ENCODE measurements around the gene SSRP1.
"Not testable (repeated sequence)": the region's sequence is repeated elsewhere in the genome, so short reads cannot be mapped to it uniquely, and the experiment has no call there.

Gene SSRP1

DNA sequence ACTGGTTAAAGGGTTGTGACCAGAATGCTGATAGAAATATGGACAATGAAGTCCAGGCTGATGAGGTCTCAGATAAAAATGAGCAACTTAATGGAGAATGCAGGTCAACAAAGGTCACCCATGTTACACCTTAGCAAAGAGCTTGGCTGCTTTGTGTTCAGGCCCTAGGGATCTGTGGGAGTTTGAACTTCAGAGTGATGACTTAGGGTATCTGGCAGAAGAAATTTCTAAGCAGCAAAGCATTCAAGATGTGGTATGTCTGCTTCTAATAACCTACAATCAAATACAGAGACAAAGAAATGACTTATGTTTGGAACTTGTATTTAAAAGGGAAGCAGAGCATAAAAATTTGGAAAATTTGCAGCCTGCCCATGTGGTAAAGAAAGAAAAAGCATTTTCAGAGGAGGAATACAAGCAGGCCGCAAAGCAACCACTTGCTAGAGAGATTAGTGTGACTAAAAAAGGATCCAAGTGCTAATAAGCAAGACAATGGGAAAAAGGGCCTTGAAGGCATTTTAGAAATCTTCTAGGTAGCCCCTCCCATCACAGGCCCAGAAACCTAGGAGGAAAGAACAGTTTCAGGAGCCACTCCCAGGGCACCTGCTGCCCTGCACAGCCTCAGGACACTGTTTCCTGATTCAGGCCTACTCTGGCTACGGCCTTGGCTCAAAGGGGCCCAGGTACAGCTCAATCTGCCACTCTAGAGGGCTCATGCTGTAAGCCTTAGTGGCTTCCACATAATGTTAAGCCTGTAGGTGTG, 52.3 kb downstream of the SSRP1 start:
- no peaks in the 10 kb centered on the region for H3K36me3 ChIP-seq
- no peak overlapping the region for H3K27ac ChIP-seq
- no peaks in the 10 kb centered on the region for H3K9me3 ChIP-seq (ENCODE audit: severe bottlenecking)
- no peak overlapping the region for H3K4me3 ChIP-seq (ENCODE audit: low read depth, low read length)
- TF ChIP-seq, protein P1, sequence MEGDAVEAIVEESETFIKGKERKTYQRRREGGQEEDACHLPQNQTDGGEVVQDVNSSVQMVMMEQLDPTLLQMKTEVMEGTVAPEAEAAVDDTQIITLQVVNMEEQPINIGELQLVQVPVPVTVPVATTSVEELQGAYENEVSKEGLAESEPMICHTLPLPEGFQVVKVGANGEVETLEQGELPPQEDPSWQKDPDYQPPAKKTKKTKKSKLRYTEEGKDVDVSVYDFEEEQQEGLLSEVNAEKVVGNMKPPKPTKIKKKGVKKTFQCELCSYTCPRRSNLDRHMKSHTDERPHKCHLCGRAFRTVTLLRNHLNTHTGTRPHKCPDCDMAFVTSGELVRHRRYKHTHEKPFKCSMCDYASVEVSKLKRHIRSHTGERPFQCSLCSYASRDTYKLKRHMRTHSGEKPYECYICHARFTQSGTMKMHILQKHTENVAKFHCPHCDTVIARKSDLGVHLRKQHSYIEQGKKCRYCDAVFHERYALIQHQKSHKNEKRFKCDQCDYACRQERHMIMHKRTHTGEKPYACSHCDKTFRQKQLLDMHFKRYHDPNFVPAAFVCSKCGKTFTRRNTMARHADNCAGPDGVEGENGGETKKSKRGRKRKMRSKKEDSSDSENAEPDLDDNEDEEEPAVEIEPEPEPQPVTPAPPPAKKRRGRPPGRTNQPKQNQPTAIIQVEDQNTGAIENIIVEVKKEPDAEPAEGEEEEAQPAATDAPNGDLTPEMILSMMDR (IDR thresholded peaks at IDR 0.05; ENCODE audit: low read depth, low read length), result no peak
- no peaks in the 10 kb centered on the region for H3K27me3 ChIP-seq (ENCODE audit: insufficient read depth, low read depth, severe bottlenecking)
- no peak for DNase-seq

DNA sequence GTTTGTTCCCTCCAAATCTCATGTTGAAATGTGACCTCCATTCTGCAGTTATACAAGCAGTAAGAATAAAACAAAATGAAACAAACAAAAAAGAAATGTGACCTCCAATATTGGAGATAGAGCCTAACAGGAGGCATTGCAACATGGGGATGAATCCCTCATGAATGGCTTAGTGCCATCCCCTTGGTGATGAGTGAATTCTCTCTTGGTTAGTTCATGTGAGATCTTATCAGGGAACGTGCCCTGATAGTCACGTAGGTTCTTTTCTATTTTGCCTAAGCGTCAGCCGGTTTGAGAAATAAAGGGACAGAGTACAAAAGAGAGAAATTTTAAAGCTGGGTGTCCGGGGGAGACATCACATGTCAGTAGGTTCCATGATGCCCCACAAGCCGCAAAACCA, 54.1 kb downstream of the SSRP1 start:
- not testable (repeated sequence) for H3K27me3 ChIP-seq (ENCODE audit: insufficient read depth, low read depth, severe bottlenecking); H3K36me3 ChIP-seq; H3K9me3 ChIP-seq (ENCODE audit: severe bottlenecking); H3K4me3 ChIP-seq (ENCODE audit: low read depth, low read length); DNase-seq; H3K27ac ChIP-seq

DNA sequence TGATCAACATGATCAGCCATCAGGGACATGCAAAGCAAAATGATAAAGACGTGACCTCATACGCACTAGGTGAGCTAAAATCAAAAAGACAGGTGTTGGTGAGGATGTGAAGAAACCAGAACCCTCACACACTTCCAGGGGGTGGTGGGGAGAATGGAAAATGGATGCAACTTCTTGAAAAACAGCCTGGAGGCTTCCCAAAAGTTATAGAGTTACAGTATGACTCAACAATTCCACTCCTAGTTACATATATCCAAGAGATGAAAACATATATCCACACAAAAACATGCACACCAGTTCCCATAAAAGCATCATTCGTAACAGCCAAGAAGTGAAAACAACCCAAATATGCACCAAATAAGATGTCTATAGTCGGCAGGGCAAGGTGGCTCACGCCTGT, 56.6 kb downstream of the SSRP1 start:
- TF ChIP-seq, protein P1 (IDR thresholded peaks at IDR 0.05; ENCODE audit: low read depth, low read length), result no peak
- no peak for DNase-seq
- Histone ChIP-seq H3K36me3 (no peaks in the 10 kb centered on the region), H3K27ac (no peak overlapping the region), H3K27me3 (ENCODE audit: insufficient read depth, low read depth, severe bottlenecking) (no peaks in the 10 kb centered on the region), H3K4me3 (ENCODE audit: low read depth, low read length) (no peak overlapping the region), H3K9me3 (ENCODE audit: severe bottlenecking) (no peaks in the 10 kb centered on the region)

DNA sequence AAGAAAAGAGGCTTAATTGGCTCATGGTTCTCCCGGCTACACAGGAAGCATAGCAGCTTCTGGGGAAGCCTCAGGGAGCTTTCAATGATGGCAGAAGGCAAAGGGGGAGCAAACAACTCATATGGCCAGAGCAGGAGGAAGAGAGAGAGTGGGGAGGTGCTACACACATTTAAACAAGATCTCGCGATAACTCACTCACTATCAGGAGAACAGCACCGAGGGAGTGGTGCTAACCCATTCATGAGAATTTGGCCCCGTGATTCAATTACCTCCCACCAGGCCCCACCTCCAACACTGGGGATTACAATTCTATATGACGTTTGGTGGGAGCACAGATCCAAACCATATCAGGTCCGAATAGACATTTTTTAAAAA, 57.0 kb downstream of the SSRP1 start:
- Histone ChIP-seq H3K27me3 (ENCODE audit: insufficient read depth, low read depth, severe bottlenecking) (no peaks in the 10 kb centered on the region), H3K4me3 (ENCODE audit: low read depth, low read length) (no peak overlapping the region), H3K9me3 (ENCODE audit: severe bottlenecking) (peaks cover under 1% of the 10 kb centered on the region), H3K27ac (no peak overlapping the region), H3K36me3 (no peaks in the 10 kb centered on the region)
- no peak for DNase-seq
- TF ChIP-seq, protein P1 (IDR thresholded peaks at IDR 0.05; ENCODE audit: low read depth, low read length), result no peak

DNA sequence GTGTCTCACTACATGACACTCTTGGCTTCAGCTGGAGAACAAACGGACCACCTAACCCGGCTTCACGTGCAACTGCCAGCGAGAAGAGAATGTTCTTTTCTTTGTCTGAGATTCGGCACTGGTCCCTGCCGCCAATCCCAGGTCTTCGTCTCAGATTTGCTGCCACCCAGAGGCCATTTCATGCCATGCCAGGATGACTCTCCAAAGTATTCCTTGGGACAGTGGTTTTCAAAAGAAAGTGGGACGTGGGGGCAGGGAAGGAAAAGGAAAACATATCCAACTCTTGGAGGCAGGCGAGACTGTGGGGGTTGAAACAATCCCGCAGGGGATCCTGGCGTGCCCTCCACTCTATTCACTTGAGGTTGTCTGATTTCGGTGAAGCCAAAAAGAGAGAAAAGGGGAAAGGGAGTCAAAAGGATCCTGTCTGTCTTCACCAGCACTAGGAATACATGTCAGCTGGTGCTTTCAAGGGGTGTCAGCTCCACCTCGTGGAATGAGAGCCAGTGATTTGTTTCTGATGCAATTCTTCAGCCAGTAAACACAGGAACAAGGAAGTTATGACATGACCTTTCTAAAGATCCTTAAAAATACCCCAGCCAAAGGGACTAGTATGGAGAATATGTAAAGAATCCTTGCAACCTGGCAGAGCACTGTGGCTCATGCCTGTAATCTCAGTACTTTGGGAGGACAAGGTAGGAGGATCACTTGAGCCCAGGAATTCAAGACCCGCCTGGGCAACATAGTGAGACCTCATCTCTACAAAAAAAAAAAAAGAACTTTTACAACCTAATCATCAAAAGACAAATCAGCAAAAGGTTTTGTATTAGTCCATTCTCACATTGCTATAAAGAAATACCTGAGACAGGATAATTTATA, 57.6 kb downstream of the SSRP1 start:
- no peaks in the 10 kb centered on the region for H3K27me3 ChIP-seq (ENCODE audit: insufficient read depth, low read depth, severe bottlenecking)
- peak overlapping the region; percentile 45 for H3K27ac ChIP-seq
- no peaks in the 10 kb centered on the region for H3K36me3 ChIP-seq
- peaks cover 5% of the 10 kb centered on the region for H3K9me3 ChIP-seq (ENCODE audit: severe bottlenecking)
- H3K4me3 ChIP-seq (ENCODE audit: low read depth, low read length), result peak overlapping the region; percentile 23
- TF ChIP-seq, protein P1 (IDR thresholded peaks at IDR 0.05; ENCODE audit: low read depth, low read length), result peak; percentile 75
- DNase-seq, result peak; percentile 81

DNA sequence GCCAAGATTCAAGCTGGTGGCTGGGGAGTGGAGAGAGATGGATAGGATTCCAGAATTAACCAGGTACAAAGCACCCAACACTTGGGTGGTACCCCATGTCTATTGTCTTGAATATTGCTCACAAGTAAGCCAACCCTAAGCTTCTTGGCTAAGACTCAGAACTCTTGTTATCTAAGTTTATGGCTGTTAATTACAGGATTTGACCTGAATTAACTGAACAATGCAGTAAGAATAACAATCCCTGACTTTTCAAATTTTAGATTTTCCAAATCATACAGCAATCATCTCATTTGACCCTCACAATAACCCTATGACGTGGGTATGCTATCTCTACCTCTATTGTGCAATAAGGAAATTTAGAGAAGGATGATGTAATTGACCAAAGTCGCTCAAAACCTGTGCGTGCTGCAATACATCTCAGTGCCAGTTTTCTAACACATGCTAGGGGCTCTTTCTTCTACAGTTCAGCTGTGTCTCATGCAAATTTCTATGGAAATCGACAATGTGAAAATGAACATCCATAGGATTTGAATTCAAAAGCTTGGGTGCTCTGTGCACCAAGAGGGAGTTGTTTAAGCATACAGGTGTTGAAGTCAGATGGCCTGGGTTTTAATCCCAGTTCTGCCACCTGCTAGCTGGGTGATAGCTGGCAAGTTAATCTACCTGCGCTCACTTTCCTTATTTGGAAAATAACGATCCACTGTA, 58.6 kb downstream of the SSRP1 start:
- H3K9me3 ChIP-seq (ENCODE audit: severe bottlenecking), result peaks cover 5% of the 10 kb centered on the region
- peak overlapping the region; percentile 45 for H3K27ac ChIP-seq
- no peaks in the 10 kb centered on the region for H3K36me3 ChIP-seq
- TF ChIP-seq, protein P1 (IDR thresholded peaks at IDR 0.05; ENCODE audit: low read depth, low read length), result no peak
- no peaks in the 10 kb centered on the region for H3K27me3 ChIP-seq (ENCODE audit: insufficient read depth, low read depth, severe bottlenecking)
- peak; percentile 19 for DNase-seq
- H3K4me3 ChIP-seq (ENCODE audit: low read depth, low read length), result peak overlapping the region; percentile 23

Data from WERI-Rb-1 (cell line).